Measurements from ENCODE around the gene ZNF750.

DNA sequence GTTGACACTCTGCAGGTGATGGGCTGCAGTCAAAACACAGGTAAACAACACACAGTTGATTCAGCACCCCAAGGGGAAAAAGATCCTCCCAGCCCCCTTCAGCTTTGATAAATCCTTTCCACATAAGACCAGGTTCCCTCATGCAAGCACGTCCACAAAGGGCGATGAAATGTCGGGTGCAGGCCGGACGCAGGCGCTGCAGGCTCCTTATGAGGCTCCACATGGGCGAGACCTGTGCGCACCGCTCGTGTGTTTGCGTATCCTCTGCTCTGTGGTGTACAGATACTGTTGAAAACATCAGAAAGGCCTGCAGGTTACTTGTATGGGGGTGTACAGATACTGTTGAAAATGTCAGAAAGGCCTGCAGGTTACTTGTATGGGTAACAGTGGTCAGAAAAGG, 14.4 kb upstream of the ZNF750 start:
- TF ChIP-seq CTCF (IDR thresholded peaks at IDR 0.05): no peak
- TF ChIP-seq POLR2A (IDR thresholded peaks at IDR 0.05): no peak
- no peak for TF ChIP-seq POLR2AphosphoS5 (IDR thresholded peaks at IDR 0.05)
